ENCODE results near the gene KIAA1217. TPM values are rescaled to one million over a fixed set of nuclear protein-coding genes. Genes with fewer than 3 reads are reported as not detected.

KIAA1217 gene
- total RNA-seq, 1 donor from 2014 or later: 121 TPM

- TF ChIP-seq, protein P1, sequence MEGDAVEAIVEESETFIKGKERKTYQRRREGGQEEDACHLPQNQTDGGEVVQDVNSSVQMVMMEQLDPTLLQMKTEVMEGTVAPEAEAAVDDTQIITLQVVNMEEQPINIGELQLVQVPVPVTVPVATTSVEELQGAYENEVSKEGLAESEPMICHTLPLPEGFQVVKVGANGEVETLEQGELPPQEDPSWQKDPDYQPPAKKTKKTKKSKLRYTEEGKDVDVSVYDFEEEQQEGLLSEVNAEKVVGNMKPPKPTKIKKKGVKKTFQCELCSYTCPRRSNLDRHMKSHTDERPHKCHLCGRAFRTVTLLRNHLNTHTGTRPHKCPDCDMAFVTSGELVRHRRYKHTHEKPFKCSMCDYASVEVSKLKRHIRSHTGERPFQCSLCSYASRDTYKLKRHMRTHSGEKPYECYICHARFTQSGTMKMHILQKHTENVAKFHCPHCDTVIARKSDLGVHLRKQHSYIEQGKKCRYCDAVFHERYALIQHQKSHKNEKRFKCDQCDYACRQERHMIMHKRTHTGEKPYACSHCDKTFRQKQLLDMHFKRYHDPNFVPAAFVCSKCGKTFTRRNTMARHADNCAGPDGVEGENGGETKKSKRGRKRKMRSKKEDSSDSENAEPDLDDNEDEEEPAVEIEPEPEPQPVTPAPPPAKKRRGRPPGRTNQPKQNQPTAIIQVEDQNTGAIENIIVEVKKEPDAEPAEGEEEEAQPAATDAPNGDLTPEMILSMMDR (IDR thresholded peaks at IDR 0.05; ENCODE audit: unreplicated experiment): no peak
- Mint-ChIP-seq H3K27ac (peak overlapping the region; percentile 98), H3K36me3 (ENCODE audit: insufficient read depth) (peaks cover 3% of the 10 kb centered on the region), H3K4me1 (ENCODE audit: low read depth) (peaks cover 60% of the 10 kb centered on the region), H3K9me3 (ENCODE audit: low read depth) (no peaks in the 10 kb centered on the region), H3K27me3 (no peaks in the 10 kb centered on the region), H3K4me3 (ENCODE audit: low read depth) (peak overlapping the region; percentile 84)
- no peak for DNase-seq (ENCODE audit: low spot score, unreplicated experiment)
These were observed 31.3 kb downstream of the KIAA1217 start for GRCh38 chr10:24240041-24240751.

DNA sequence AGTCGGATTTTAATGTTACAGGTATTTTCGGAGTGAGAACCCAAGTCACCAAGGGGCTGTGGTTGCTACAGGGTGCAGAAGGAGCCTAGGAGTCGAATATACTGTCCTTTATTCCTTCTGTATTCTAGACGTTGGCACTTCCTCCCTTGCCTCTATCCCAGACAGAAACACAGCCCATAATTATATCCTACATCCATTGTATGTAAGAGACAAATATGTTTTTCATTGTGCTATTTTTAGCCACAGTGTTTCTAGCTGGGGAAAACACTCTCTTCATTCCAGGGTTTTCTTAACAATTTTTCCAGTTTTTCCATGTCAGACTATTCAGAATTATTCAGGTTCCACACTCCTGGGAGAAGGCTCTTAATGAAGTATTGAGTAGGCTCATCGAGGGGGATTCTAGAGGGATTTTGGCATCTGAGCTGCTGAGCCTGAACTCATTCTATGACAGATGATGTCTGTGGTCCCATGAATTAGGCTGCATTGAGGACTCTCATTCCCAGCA is 32.6 kb downstream of the KIAA1217 start:
- TF ChIP-seq, protein P1 (IDR thresholded peaks at IDR 0.05; ENCODE audit: unreplicated experiment): no peak
- peaks cover 8% of the 10 kb centered on the region for H3K36me3 Mint-ChIP-seq (ENCODE audit: insufficient read depth)
- H3K4me3 Mint-ChIP-seq (ENCODE audit: low read depth): peak overlapping the region; percentile 63

GRCh38 chr10:24242562-24242961 is 33.6 kb downstream of the KIAA1217 start:
- H3K4me1 Mint-ChIP-seq (ENCODE audit: low read depth): peaks cover 46% of the 10 kb centered on the region
- TF ChIP-seq, protein P1 (IDR thresholded peaks at IDR 0.05; ENCODE audit: unreplicated experiment): no peak
- H3K27me3 Mint-ChIP-seq: no peaks in the 10 kb centered on the region
- H3K9me3 Mint-ChIP-seq (ENCODE audit: low read depth): no peaks in the 10 kb centered on the region
- H3K4me3 Mint-ChIP-seq (ENCODE audit: low read depth): peak overlapping the region; percentile 25
- H3K36me3 Mint-ChIP-seq (ENCODE audit: insufficient read depth): peaks cover 8% of the 10 kb centered on the region
- no peak for DNase-seq (ENCODE audit: low spot score, unreplicated experiment)
- H3K27ac Mint-ChIP-seq: peak overlapping the region; percentile 6

More for the DNA sequence above, 32.6 kb downstream of the KIAA1217 start:
- no peak for DNase-seq (ENCODE audit: low spot score, unreplicated experiment)
- H3K27me3 Mint-ChIP-seq: no peaks in the 10 kb centered on the region
- H3K27ac Mint-ChIP-seq: peak overlapping the region; percentile 38
- peaks cover 55% of the 10 kb centered on the region for H3K4me1 Mint-ChIP-seq (ENCODE audit: low read depth)
- H3K9me3 Mint-ChIP-seq (ENCODE audit: low read depth): no peaks in the 10 kb centered on the region

- TF ChIP-seq, protein P1 (IDR thresholded peaks at IDR 0.05; ENCODE audit: unreplicated experiment): no peak
- Mint-ChIP-seq H3K27me3 (no peaks in the 10 kb centered on the region), H3K36me3 (ENCODE audit: insufficient read depth) (peaks cover 9% of the 10 kb centered on the region), H3K4me3 (ENCODE audit: low read depth) (no peak overlapping the region), H3K4me1 (ENCODE audit: low read depth) (peaks cover 37% of the 10 kb centered on the region), H3K9me3 (ENCODE audit: low read depth) (no peaks in the 10 kb centered on the region), H3K27ac (no peak overlapping the region)
- DNase-seq (ENCODE audit: low spot score, unreplicated experiment): no peak
These were observed 37.4 kb downstream of the KIAA1217 start for GRCh38 chr10:24246365-24246764.

GRCh38 chr10:24247841-24248240 is 38.9 kb downstream of the KIAA1217 start:
- H3K27me3 Mint-ChIP-seq: no peaks in the 10 kb centered on the region
- H3K36me3 Mint-ChIP-seq (ENCODE audit: insufficient read depth): peaks cover 6% of the 10 kb centered on the region
- H3K4me3 Mint-ChIP-seq (ENCODE audit: low read depth): no peak overlapping the region
- TF ChIP-seq, protein P1 (IDR thresholded peaks at IDR 0.05; ENCODE audit: unreplicated experiment): no peak
- no peak for DNase-seq (ENCODE audit: low spot score, unreplicated experiment)
- H3K4me1 Mint-ChIP-seq (ENCODE audit: low read depth): peaks cover 41% of the 10 kb centered on the region
- H3K27ac Mint-ChIP-seq: peak overlapping the region; percentile 62
- no peaks in the 10 kb centered on the region for H3K9me3 Mint-ChIP-seq (ENCODE audit: low read depth)

Measured in progenitor cell of endocrine pancreas (in vitro differentiated cells).